ENCODE measurements around the gene RNASEH1.

Gene RNASEH1

GRCh38 chr2:3558205-3559014 lies at the start of gene RNASEH1:
Gene RNASEH1, minus strand, starts transcription at chr2:3558333. Its CDS starts 73 bp downstream, at chr2:3558260.
- TF ChIP-seq CTCF (conservative IDR thresholded peaks at IDR 0.05; ENCODE audit: low read length) = no peak
- H3K4me3 ChIP-seq (ENCODE audit: low read length) = peak within 1 kb of the TSS; percentile 88
- peak; percentile 99 for DNase-seq (ENCODE audit: low read depth)

- H3K4me3 ChIP-seq (ENCODE audit: low read length) = no peak overlapping the region
- no peak for TF ChIP-seq CTCF (conservative IDR thresholded peaks at IDR 0.05; ENCODE audit: low read length)
- DNase-seq (ENCODE audit: low read depth) = no peak
Observed at GRCh38 chr2:3606370-3607201, 48.5 kb upstream of the RNASEH1 start.

GRCh38 chr2:3606028-3606369 lies 47.9 kb upstream of the RNASEH1 start:
- DNase-seq (ENCODE audit: low read depth) = no peak
- TF ChIP-seq CTCF (conservative IDR thresholded peaks at IDR 0.05; ENCODE audit: low read length) = no peak
- H3K4me3 ChIP-seq (ENCODE audit: low read length) = no peak overlapping the region

GRCh38 chr2:3604991-3605961 lies 47.1 kb upstream of the RNASEH1 start:
- TF ChIP-seq CTCF (conservative IDR thresholded peaks at IDR 0.05; ENCODE audit: low read length) = no peak
- H3K4me3 ChIP-seq (ENCODE audit: low read length) = no peak overlapping the region
- peak; percentile 29 for DNase-seq (ENCODE audit: low read depth)

GRCh38 chr2:3604207-3604877 lies 46.2 kb upstream of the RNASEH1 start:
- no peak overlapping the region for H3K4me3 ChIP-seq (ENCODE audit: low read length)
- no peak for DNase-seq (ENCODE audit: low read depth)
- TF ChIP-seq CTCF (conservative IDR thresholded peaks at IDR 0.05; ENCODE audit: low read length) = no peak

GRCh38 chr2:3603536-3604206 lies 45.5 kb upstream of the RNASEH1 start:
- no peak for TF ChIP-seq CTCF (conservative IDR thresholded peaks at IDR 0.05; ENCODE audit: low read length)
- no peak for DNase-seq (ENCODE audit: low read depth)
- H3K4me3 ChIP-seq (ENCODE audit: low read length) = no peak overlapping the region
